Measurements from ENCODE around the gene CCDC188. TPM values are rescaled to one million over a fixed set of nuclear protein-coding genes. Genes with fewer than 3 reads are reported as not detected.

Gene CCDC188
- total RNA-seq, 1 experiment from 2014 or later, result not detected

- ATAC-seq (no peak), DNase-seq (ENCODE audit: low read depth, low spot score) (no peak)
- no TSS peak for BruUV-seq (replicated peaks)
- H3K9me3 ChIP-seq (ENCODE audit: control insufficient read depth, insufficient read depth, low read depth, low read length), result no peaks in the 10 kb centered on the region
- no peak for TF ChIP-seq TCF7L2 (IDR thresholded peaks at IDR 0.05; ENCODE audit: low read depth, low read length)
- no peak for TF ChIP-seq REST (IDR thresholded peaks at IDR 0.05; ENCODE audit: insufficient read depth in 1 of 2, low read depth in 2 of 2, low read length in 1 of 2)
- no peak for TF ChIP-seq POLR2AphosphoS5 (IDR thresholded peaks at IDR 0.05; ENCODE audit: low read depth, low read length)
- TF ChIP-seq SIN3A (IDR thresholded peaks at IDR 0.05; ENCODE audit: borderline replicate concordance, insufficient read depth, low read depth, low read length), result no peak
- no peak for TF ChIP-seq CTCF (IDR thresholded peaks at IDR 0.05)
- no peak overlapping the region for H3K4me3 ChIP-seq (ENCODE audit: low read depth in 2 of 2, low read length in 2 of 2)
- H3K4me1 ChIP-seq (ENCODE audit: control insufficient read depth, insufficient read depth, low read length), result no peaks in the 10 kb centered on the region
- in situ Hi-C loops (cut with HindIII; ENCODE audit: low pct_unique_long_range_greater_than_20kb, low sequenced_read_pairs) (no loop called here), intact Hi-C loops (cut with micrococcal nuclease; ENCODE audit: unreplicated experiment) (no loop called here)
- ChIA-PET CTCF (no interaction called here), POLR2A (no interaction called here)
- H3K27ac ChIP-seq (ENCODE audit: low read length), result no peak overlapping the region
- H3K27me3 ChIP-seq (ENCODE audit: control insufficient read depth, insufficient read depth, low read length), result no peaks in the 10 kb centered on the region
- no peaks in the 10 kb centered on the region for H3K36me3 ChIP-seq (ENCODE audit: control insufficient read depth, insufficient read depth, low read length)
These were observed 12.5 kb downstream of the CCDC188 start for GRCh38 chr22:20138417-20138738.

DNA sequence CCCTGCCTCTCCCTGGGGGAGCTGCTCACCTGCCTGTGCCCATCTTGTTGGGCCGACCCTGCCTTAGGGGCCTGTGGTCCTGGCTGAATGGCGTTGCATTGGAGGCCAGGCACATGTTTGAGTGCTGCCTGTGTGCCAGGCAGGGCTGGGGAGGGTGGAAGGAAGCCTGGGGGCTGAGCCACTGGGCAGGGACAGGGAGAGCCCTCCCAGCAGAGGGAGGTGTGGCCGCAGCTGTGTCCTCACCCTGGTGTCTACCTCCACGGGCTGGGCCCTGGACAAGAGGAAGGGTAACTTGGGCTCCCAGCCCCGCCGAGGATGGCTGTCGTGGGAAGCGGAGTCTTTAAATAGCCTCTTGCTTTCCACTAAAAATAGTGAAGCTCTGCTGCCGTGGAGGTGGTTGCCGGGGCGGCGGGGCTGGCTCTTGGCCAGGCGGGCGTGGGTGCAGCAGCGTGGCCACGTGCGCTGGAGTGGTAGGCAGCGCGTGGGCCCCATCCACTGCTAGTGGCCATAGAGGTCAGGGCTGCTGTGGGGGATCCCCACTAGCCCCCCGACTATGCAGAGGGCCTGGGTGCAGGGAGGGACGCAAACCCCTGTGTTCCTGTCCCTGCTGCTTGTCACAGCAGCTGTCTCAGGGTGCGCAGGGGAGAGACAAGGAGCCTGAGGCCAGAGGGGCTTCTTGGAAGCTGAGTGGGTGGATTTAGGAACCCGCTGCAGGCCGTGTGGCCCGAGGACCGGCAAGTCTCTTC, 13.0 kb downstream of the CCDC188 start:
- no peaks in the 10 kb centered on the region for H3K36me3 ChIP-seq (ENCODE audit: control insufficient read depth, insufficient read depth, low read length)
- ChIA-PET CTCF (no interaction called here), POLR2A (no interaction called here)
- ATAC-seq (no peak), DNase-seq (ENCODE audit: low read depth, low spot score) (no peak)
- H3K27me3 ChIP-seq (ENCODE audit: control insufficient read depth, insufficient read depth, low read length), result no peaks in the 10 kb centered on the region
- intact Hi-C loops (cut with micrococcal nuclease; ENCODE audit: unreplicated experiment) (no loop called here), in situ Hi-C loops (cut with HindIII; ENCODE audit: low pct_unique_long_range_greater_than_20kb, low sequenced_read_pairs) (no loop called here)
- TF ChIP-seq REST (IDR thresholded peaks at IDR 0.05; ENCODE audit: insufficient read depth in 1 of 2, low read depth in 2 of 2, low read length in 1 of 2), result no peak
- no peak for TF ChIP-seq POLR2AphosphoS5 (IDR thresholded peaks at IDR 0.05; ENCODE audit: low read depth, low read length)
- TF ChIP-seq TCF7L2 (IDR thresholded peaks at IDR 0.05; ENCODE audit: low read depth, low read length), result no peak
- no peak for TF ChIP-seq SIN3A (IDR thresholded peaks at IDR 0.05; ENCODE audit: borderline replicate concordance, insufficient read depth, low read depth, low read length)
- TF ChIP-seq CTCF (IDR thresholded peaks at IDR 0.05), result no peak
- no TSS peak for BruUV-seq (replicated peaks)
- H3K9me3 ChIP-seq (ENCODE audit: control insufficient read depth, insufficient read depth, low read depth, low read length), result no peaks in the 10 kb centered on the region
- no peaks in the 10 kb centered on the region for H3K4me1 ChIP-seq (ENCODE audit: control insufficient read depth, insufficient read depth, low read length)
- H3K4me3 ChIP-seq (ENCODE audit: low read depth in 2 of 2, low read length in 2 of 2), result no peak overlapping the region
- no peak overlapping the region for H3K27ac ChIP-seq (ENCODE audit: low read length)
